Right kidney (tissue), 1 donor: ENCODE results near the gene SLC66A2.
A peak's percentile ranks its signal among the peaks of the same experiment; 100 is the strongest.

Experiments used
- DNase-seq: peaks from one replicate; pipeline ENCODE4 v3.0.0-alpha.2; 2016

The SLC66A2 gene

DNA sequence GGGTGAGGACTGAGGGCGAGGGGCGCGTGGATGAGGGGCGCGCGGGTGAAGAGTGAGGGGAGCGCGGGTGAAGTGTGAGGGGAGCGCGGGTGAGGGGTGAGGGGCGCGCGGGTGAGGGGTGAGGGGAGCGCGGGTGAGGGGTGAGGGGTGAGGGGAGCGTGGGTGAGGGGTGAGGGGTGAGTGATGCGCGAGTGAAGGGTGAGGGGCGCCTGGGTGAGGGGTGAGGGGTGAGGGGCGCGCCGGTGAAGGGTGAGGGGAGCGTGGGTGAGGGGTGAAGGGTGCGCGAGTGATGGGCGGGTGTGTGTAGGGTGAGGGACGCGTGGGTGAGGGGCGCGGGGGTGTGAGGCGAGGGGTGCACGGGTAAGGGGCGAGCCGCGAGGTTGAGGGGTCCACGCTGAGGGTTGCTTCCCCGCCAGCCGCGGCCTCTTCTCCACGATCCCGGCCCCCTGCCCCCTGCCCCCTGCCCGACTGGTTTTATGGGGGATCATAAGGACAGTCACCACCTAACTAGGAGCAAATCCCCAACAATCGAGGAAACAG lies 1.1 kb upstream of the SLC66A2 start:
- no peak for DNase-seq

DNA sequence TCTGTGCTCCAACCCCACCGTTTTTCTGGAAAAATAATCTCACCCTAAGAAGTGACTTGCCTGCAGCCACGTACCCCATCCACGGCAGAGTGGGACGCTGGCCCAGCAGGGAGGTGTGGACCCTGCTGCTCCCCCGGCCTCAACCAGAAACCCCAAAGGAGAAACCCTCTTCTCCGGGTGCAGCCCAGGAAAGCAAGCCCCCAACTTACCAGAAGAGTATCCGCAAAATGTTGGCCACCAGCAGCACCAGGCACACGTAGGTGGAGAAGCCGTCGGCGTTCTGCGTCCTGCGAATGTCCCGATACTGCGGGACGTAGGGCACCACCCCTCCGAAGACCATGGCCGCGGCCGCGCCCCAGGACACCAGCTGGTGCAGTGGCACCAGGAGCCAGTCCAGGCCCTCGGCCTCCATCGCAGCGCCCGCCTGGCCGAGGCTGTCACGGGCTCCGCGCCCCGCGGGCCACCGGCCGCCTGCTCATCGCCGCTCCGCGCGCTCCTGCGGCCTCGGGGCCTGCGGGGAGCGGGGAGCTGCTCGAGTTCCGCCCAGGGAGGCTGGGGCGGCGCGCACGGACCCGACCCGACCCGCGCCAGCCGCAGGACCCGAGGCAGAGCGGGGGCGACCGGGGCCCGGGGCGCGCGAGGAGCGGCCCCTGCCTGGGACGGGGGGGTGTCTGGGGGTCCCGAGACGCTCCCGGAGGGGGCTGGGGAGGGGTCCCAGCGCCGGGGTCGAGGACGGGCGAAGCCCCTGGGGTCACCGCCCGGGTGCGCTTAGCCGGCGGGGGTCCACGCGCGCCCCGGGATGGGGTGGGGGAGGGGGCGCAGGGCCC lies 725 bp downstream of the SLC66A2 start:
- DNase-seq: peak; percentile 61

DNA sequence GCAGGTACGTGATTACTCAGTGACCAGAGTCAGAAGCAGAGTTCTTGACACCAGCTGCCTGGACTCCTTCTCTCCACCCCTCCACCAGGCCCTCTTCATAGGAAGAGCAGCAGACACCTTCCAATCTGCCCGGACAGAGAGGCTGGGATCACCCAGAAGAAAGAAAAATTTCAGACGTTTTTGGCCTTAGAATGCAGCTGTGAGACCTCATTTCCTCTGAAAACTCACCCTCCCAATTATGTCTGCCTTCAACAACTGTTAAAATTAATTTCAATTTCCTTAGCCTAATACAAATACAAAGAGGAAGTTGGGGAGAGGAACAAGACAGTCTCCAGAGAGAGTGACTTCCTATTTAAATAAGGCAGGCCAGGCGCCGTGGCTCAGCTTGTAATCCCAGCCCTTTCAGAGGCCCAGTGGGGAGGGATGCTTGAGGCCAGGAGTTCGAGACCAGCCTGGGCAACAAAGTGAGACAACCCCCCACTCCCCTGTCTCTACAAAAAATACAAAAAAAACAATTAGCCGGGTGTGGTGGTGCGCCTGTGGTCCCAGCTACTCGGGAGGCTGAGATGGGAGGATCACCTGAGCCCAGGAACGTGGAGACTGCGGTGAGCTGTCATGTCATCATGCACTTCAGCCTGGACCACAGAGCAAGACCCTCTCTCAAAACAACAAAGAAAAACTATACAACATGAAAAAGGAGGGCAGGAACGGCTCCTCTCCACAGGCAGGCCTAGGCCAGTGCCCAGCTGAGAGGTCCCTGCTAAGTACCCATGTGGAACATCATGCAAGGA lies 1.6 kb downstream of the SLC66A2 start:
- DNase-seq: no peak

DNA sequence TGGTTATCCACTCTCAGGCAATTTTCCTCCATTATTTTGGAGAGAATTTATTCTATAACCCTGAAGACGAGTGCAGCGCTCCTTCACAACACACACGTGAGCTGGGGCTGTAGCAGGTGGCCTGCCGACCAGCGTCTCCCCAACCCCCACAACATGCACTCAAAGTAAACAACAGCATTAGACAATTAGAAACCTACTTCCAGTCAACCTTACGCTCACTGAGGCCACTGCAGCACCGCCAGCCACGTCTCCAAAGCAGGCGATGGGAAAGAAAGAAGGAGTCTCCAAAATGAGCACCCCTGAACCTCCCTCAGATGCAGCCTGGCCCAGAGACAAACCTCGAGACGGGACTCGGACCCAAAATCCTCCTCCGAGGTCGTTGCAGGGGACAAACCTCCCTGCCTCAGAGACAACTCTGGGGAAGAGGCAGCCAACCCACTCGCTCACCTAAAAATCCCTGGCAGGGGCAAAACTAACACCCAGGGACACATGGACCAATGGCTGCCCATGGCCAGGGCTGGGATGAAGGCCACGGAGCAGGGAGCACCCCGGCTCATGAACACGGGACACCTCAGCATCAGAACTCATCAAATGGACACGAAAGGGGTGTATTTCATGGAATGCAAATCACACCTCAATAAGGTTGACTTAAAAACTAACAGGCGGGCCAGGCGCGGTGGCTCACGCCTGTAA lies 2.6 kb downstream of the SLC66A2 start:
- DNase-seq: no peak

DNA sequence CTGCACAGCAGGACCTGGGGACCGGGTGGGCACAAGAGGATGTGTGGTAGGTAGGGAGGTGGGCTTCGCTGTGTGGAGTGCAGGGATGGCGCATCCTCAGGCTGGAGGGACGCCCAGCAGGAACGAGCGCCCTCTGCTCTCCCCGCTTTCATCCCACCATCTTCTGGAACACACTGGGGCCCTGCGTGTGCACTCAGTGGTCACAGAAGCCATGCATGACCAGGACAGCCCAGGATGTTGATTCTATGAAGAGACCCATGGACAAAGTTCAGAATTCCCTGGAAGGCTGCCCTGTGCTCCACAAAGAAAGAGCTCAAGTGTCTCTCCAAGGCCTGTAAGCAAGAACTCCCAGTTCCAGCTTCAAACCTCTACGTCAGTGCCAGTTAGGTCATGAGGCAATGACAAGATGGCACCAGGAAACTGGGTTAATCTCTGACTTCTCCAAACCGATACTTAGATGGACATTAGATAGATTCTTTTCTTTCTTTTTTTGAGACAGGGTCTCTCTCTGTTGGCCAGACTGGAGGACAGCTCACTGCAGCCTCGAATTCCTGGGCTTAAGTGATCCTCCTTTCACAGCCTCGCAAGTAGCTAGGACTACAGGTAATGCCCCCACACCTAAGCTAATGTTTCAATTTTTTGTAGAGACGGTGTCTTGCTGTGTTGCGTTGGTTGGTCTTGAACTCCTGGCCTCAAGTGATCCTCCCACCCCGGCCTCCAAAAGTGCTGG lies 3.4 kb downstream of the SLC66A2 start:
- DNase-seq: no peak

DNA sequence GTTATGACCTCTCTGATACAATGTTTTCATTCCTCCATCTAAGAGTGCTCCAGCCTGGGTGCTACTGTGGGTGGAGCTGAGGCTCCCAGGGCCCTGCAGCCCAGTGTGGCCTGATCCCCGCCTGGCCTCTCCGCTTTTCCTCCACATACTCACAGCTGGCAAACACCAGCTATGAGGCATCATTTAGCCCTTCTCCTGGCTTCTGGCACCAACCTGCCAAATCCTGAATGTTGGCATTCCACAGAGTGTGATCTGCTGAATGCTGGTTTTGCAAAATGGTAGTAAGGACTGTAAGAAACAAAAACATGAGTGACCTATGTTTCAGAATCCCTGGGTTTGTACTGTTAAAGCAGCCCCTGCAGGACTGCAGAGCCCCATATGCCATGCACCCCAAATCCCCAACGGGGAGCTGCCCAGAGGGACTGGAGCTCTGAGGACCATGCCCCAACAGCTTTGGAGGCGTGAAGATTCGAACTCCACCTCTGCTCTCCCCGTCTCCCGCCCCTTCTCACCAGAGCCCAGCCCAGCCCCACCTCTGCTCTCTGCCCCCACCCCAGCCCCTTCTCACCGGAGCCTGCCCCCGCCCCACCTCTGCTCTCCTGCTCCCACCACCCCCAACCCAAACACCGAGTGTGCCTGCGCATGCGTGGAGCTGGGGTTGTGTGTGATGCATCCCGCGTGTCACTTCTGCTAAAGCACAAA lies 4.2 kb downstream of the SLC66A2 start:
- DNase-seq: no peak

DNA sequence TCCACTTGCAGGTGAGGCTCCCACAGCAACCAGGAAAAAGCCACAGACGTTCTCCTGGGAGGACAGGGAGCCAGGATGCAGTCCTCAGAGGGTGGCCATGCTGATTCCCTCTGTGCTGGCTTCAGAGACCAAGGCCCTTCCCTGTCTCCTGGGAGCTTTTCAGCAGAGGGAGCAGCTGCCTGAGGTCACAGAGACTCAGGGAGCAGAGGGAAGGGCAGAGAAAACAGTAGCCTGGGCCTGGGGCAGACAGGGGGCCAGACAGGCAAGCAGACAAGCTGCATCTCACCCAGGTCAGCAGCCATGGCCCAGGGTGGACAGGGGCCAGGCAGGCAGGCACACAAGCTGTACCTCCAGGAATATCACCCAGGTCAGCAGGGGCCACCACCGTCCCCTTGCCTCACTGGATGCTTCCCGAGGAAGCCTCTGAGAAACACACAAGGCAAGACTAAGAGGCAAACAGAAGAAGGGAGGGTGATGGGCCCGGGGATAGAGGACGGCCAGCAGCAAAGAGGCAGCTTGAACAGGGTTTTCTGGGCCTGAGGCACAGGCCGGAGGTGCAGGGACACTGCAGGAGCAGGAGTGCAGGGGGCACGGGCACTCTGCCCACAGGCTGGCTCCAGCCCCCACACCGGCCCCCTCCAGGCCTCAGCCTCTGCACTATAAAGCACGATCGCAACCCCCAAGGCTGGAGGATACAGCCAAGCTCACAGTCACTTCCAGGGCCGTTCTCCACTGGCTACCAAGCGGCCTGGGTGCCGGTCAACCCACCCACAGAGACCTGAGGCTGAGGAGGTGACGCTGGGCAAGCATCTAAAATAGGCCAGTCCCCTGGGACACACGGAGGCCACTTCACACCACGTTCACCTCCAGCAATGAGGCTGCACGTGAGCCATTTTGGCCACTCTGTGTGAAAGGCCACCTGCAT lies 6.1 kb downstream of the SLC66A2 start:
- DNase-seq: no peak

DNA sequence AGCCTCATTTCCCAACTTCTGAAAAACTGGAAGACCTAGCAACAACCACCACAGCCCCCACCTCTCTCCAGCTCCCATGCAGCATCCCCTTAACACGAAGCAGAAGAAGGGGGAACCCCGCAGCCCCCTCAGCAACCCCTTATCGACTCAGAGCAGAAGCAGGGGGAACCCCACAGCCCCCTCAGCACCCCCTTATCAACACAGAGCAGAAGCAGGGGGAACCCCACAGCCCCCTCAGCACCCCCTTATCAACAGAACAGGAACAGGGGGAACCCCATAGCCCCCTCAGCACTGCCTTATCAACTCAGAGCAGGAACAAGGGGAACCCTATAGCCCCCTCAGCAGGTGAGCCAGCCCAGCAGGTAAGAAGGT lies 6.7 kb downstream of the SLC66A2 start:
- DNase-seq: no peak

DNA sequence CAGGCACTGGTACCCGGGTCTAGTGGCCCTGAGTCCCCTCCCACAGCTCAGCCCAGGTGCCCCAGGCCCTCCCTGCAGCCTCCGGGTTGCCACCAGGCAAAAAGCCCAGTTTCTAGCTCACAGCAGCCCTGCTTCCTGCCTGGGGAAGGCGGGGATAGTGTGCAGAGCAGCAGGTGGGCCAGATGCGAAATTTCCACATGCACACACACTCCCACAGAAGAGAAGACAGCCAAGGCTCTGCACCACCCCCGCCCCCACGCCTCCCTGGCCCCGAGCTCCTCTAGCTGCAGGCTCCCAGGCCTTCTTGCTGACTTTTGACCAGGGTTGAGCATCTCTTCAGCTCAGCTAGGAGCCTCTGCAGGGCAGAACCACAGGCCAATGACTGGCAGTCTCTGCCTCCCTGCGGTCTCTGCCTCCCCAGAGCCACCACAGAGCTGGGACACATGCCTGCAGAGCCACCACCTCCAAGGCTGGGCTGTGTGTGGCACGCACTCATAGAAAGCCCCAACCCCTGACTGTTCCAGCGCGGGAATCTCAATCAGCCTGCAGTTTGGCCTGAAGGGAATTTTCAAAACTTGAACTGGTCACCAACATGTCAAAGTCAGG lies 7.2 kb downstream of the SLC66A2 start:
- no peak for DNase-seq

DNA sequence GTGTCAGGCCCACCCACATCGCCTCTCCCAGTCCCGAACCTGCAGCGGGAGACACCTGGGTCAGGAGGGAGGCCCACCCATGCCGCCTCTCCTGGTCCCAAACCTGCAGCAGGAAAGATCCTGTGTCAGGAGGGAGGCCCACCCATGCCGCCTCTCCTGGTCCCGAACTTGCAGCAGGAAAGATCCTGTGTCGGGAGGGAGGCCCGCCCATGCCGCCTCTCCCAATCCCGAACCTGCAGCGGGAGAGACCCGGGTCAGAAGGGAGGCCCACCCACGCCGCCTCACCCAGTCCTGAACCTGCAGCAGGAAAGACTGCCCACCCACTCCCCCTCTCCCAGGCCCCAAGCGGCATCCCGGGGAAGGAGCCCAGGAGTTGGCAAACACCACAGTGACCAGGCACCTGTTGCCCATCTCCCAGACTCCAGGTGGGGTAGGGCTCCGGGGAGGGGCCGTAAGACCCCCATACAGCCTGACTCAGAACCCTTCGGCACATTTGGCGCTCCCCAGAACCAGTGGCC lies 7.8 kb downstream of the SLC66A2 start:
- DNase-seq: no peak

DNA sequence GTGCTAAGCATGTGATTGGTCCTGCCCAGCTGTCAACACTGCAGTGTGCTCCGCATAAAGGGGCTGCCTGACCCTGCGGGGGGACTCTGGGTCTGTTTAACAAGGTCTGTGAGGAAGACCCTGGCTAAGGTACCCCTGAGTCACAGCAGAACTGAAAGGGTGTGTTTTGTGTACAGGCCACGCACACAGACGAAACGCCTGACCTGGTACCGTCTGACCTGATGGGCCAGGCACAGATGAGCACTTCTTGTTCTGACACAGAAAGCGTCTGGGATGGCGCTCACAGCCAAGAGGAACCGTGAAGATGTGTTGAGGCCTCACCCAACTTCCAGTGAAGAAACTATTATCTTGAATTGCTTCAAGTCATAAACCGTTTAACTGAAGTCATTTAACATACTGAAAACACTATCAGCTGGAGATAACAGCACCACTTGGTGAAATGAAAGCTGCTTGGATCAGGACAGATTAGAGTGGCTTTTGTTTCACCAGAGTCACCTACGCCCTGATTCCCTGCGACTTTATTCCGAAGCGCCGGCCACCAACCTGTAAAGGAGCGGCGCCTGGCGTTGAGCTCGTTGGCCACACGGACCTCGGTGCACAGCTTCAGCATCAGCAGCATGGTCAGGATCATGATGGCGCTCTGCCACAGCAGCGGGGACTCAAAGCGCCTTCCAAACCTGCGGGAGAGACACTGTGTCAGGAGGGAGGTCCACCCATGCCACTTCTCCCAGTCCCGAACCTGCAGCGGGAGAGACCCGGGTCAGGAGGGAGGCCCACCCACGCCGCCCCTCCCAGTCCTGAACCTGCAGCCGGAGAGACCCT lies 8.5 kb downstream of the SLC66A2 start:
- DNase-seq: no peak

DNA sequence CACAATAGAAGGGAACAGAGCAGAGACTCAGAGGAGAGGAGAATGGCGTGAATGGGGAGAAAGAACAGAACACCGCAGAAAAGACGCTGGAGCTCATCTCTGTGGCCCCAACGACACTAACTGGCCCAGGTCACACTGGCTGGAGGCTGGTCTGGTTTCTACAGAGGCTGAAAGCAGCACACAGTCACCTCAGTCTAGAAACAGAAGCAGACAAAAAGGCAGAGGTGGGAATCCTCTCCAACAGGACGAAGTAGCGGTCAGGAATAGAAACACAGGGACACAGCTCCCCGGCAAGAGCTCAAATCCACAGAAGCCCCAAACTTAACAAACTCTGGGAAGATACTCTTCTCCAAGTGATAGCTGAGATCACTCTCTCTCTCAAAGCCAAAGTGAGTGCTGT lies 9.2 kb downstream of the SLC66A2 start:
- DNase-seq: no peak

DNA sequence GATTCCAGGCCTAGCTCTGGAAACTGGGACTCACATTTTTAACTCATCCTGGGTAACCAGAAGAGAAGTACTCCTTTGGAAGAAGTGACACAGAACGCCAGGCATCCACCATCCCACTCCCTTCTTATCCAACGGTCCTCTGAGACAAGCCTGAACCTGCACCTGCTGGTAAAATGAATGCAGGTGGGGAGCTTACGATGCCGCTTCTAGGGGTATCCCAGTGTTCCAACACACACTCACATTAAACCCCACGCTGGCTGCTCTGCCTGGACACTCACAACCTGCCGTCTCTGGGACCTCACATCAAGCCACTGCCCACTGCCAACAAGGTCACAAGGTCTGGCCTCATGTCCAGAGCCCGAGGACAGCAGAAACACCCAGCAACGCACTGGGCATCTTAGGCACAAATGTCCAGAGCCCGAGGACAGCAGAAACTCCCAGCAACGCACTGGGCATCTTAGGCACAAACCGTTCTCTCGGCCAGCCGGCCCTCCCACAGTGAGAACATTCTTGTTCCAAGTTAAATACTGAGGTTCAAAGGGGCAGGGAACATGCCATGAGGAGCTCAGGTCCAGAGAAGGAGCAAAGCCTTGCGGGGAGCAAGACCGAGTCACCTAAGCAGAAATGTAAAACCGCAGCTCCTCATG lies 9.9 kb downstream of the SLC66A2 start:
- DNase-seq: no peak

DNA sequence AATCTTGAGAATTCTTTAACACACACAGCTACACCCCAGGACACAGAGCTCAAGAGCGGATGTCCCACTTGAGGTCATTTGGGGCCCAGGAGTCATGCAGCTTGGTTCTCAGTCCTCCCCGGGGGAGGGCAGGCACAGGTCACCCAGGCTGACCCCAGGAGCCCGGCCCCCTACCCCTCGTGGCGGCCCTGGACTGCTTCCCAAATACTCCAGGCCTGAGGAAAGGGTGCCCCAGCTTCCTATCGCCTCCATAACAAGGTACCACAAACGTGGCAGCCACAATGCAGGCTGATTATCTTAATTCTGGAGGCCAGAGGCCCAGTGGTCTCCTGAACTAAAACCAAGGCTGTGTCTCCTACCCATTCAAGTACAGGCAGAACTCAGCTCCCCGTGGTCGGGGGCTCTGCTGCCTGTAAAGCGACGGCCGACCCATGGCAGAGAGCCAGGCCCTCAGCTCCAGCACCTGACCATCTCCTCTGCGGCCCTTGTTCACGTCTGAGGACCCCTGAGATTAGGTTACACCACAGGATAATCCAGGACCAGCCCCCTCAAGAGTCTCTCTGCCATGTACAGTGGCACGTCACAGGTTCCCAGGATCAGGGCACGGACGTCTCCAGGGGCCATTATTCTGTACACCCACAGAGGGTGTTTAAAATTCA lies 10.5 kb downstream of the SLC66A2 start:
- no peak for DNase-seq

DNA sequence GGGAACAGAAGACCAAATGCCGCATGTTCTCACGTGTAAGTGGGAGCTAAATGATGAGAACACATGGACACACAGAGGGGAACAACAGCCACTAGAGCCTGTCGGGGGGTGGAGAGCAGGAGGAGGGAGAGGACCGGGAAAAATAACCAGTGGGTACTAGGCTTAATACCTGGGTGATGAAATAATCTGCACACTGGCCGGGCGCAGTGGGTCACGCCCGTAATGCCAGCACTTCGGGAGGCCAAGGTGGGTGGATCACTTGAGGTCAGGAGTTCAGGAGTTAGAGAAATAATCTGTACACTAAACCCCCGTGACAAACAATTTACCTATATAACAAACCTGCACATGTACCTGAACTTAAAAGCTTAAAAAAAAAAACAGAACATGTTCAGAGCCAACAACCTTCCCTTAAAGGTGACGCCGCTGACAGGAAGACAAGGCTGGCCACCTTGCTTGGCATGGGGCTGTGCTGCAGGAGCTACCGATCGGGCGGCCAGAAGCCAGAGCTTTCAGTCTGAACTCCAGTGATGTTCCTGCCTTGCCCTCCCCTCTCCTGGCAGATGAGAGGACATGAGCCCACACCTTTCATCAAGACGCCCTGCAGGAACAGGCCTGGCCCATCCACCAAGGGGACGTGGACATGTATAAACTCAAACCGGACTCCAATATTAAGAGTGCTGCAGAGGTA lies 11.2 kb downstream of the SLC66A2 start:
- DNase-seq: no peak

DNA sequence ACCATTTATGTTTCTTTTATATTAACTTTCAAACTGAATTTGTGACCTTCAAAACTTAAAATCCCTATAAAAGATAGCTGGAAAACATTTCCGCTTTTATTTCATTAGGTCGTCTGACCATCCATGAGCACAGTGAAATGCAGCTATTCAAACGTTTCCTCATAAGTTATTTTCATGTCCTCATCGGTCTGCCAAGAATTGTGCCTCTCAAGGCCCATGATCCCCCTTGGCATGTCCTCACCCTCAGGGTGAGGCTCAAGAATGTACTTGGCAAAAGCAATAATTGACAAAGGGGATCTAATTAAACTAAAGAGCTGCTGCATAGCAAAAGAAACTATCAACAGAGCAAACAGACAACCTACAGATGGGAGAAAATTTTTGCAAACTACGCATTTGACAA lies 12.4 kb downstream of the SLC66A2 start:
- no peak for DNase-seq

DNA sequence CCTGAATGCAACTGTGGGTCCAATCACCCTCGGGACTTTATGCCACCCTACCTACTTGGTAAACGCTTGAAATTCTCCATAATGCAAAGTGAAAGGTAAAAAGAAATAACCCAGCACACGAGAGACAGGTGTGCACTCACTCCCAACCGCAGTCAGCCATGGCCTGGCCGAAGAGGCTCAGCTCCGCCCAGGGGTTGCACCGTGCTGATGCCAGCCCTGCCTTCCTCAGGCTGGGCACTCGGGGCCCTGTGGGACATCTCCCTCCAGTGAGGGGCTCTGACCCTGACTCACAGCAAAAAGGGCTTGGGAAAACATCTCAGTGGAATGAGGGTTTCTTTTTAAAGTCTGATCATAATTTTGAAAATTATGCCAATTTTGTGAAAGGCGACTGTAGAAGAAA lies 13.3 kb downstream of the SLC66A2 start:
- DNase-seq: no peak
